Fibroblast of lung (primary cell): ENCODE measurements around the gene FAM210A. TPM values are rescaled to one million over a fixed set of nuclear protein-coding genes. Genes with fewer than 3 reads are reported as not detected.

ENCODE experiments used
- DNase-seq, 2 donors: peaks; one replicate each; pipeline versions ENCODE4 v3.0.0 to v3.0.0-alpha.2; 2010; ENCODE audit warnings: low read depth in 2 of 2
- H2AFZ ChIP-seq: 2 replicates; pipeline ENCODE4 v1.5.1; 2012; ENCODE audit warnings: low read length, control low read depth, inconsistent platforms
- H3K27ac ChIP-seq: 2 replicates; pipeline ENCODE4 v1.5.1; 2011; ENCODE audit warnings: low read length, control low read depth; ENCODE audit not compliant: insufficient read depth
- H3K27me3 ChIP-seq: 2 replicates; pipeline ENCODE4 v1.5.1; 2011; ENCODE audit warnings: mild to moderate bottlenecking, low read length; ENCODE audit not compliant: control insufficient read depth, insufficient read depth
- H3K36me3 ChIP-seq: 2 replicates; pipeline ENCODE4 v1.5.1; 2011; ENCODE audit warnings: low read length; ENCODE audit not compliant: control insufficient read depth, insufficient read depth
- H3K4me1 ChIP-seq: 2 replicates; pipeline ENCODE4 v1.5.1; 2011; ENCODE audit warnings: low read length; ENCODE audit not compliant: control insufficient read depth, insufficient read depth; ENCODE audit errors: extremely low read depth
- H3K4me2 ChIP-seq: 2 replicates; pipeline ENCODE4 v1.5.1; 2011; ENCODE audit warnings: low read length, control low read depth; ENCODE audit not compliant: insufficient read depth; ENCODE audit errors: extremely low read depth
- H3K4me3 ChIP-seq, 4 experiments: fragments of 200-600 bp in 1 of 4; sonication (generic) in 1 of 4; replicated peaks in 1 of 4; 2 replicates each; pipeline ENCODE4 v1.5.1; 2011 to 2016; ENCODE audit warnings: low read length in 4 of 4, low read depth in 3 of 4, mild to moderate bottlenecking in 3 of 4, control low read depth in 2 of 4, inconsistent platforms in 1 of 4, mixed read lengths in 1 of 4; ENCODE audit not compliant: insufficient read depth in 1 of 4; ENCODE audit errors: control extremely low read depth in 1 of 4
- H3K79me2 ChIP-seq: 2 replicates; pipeline ENCODE4 v1.5.1; 2012; ENCODE audit warnings: mild to moderate bottlenecking, low read length, inconsistent platforms; ENCODE audit not compliant: control insufficient read depth, insufficient read depth
- H3K9ac ChIP-seq: 2 replicates; pipeline ENCODE4 v1.5.1; 2011; ENCODE audit warnings: mild to moderate bottlenecking, low read length, control low read depth; ENCODE audit not compliant: insufficient read depth
- H3K9me3 ChIP-seq: 2 replicates; pipeline ENCODE4 v1.5.1; 2012; ENCODE audit warnings: low read depth, low read length; ENCODE audit not compliant: control insufficient read depth, insufficient read depth
- H4K20me1 ChIP-seq: 2 replicates; pipeline ENCODE4 v1.5.1; 2011; ENCODE audit warnings: low read length; ENCODE audit not compliant: control insufficient read depth, insufficient read depth; ENCODE audit errors: extremely low read depth
- CTCF ChIP-seq, 2 donors: IDR thresholded peaks in 1 of 2; conservative IDR thresholded peaks in 1 of 2; 1 replicate in 1 of 2; 2 replicates in 1 of 2; pipeline ENCODE4 v1.5.1; 2011 to 2012; ENCODE audit warnings: low read length in 2 of 2, control low read depth in 1 of 2, inconsistent platforms in 1 of 2, low read depth in 1 of 2, mild to moderate bottlenecking in 1 of 2
- EZH2 ChIP-seq: IDR thresholded peaks from 2 replicates; pipeline ENCODE4 v1.5.1; 2012; ENCODE audit warnings: low read length, control low read depth, mild to moderate bottlenecking; ENCODE audit errors: missing control alignments
- polyA plus RNA-seq, 2 donors: library from polyadenylated mRNA; depleted of rRNA in 1 of 2; stranded (reverse) in 1 of 2; unstranded in 1 of 2; fragments of >200 nt; gene quantifications; 2 replicates each; pipeline ENCODE4 v1.2.1, GENCODE V29; 2011 to 2012; ENCODE audit warnings: missing spikeins in 1 of 2
- total RNA-seq: library from RNA; depleted of rRNA; stranded (reverse); fragments of >200 nt; gene quantifications from 2 replicates; pipeline ENCODE4 v1.2.1, GENCODE V29; 2014

Gene FAM210A
- total and polyA plus RNA-seq, 2 donors (not counting 1 experiment from before 2014, with no cell fraction given) = 14.2 to 17.5 TPM

- Histone ChIP-seq H4K20me1 (no peaks in the 10 kb centered on the region), H3K9ac (no peak overlapping the region), H3K79me2 (no peaks in the 10 kb centered on the region), H3K27ac (no peak overlapping the region), H3K27me3 (no peaks in the 10 kb centered on the region), H3K4me1 (no peaks in the 10 kb centered on the region), H2AFZ (no peak overlapping the region), H3K36me3 (no peaks in the 10 kb centered on the region), H3K4me3 (no peak overlapping the region), H3K4me2 (no peak overlapping the region), H3K9me3 (no peaks in the 10 kb centered on the region)
- TF ChIP-seq EZH2 = no peak
- TF ChIP-seq CTCF (conservative IDR thresholded peaks at IDR 0.05 in 1 of 2, IDR thresholded peaks at IDR 0.05 in 1 of 2; ENCODE audit: low read depth in 1 of 2, low read length in 2 of 2) = no peak
- no peak for DNase-seq
Measured at GRCh38 chr18:13762690-13763439, 36.5 kb upstream of the FAM210A start.

GRCh38 chr18:13760047-13760446 lies 33.7 kb upstream of the FAM210A start:
- Histone ChIP-seq H3K27ac (no peak overlapping the region), H3K4me1 (no peaks in the 10 kb centered on the region), H3K27me3 (no peaks in the 10 kb centered on the region), H4K20me1 (no peaks in the 10 kb centered on the region), H3K4me2 (no peak overlapping the region), H3K79me2 (no peaks in the 10 kb centered on the region), H3K9me3 (no peaks in the 10 kb centered on the region), H2AFZ (no peak overlapping the region), H3K4me3 (no peak overlapping the region), H3K36me3 (peaks cover 2% of the 10 kb centered on the region), H3K9ac (no peak overlapping the region)
- DNase-seq = no peak
- no peak for TF ChIP-seq CTCF (conservative IDR thresholded peaks at IDR 0.05 in 1 of 2, IDR thresholded peaks at IDR 0.05 in 1 of 2; ENCODE audit: low read depth in 1 of 2, low read length in 2 of 2)
- no peak for TF ChIP-seq EZH2

GRCh38 chr18:13758622-13759021 lies 32.3 kb upstream of the FAM210A start:
- Histone ChIP-seq H3K79me2 (no peaks in the 10 kb centered on the region), H4K20me1 (no peaks in the 10 kb centered on the region), H2AFZ (no peak overlapping the region), H3K9me3 (no peaks in the 10 kb centered on the region), H3K4me1 (no peaks in the 10 kb centered on the region), H3K4me2 (no peak overlapping the region), H3K9ac (no peak overlapping the region), H3K27ac (no peak overlapping the region), H3K36me3 (peaks cover 2% of the 10 kb centered on the region), H3K27me3 (no peaks in the 10 kb centered on the region), H3K4me3 (no peak overlapping the region)
- no peak for TF ChIP-seq EZH2
- no peak for TF ChIP-seq CTCF (conservative IDR thresholded peaks at IDR 0.05 in 1 of 2, IDR thresholded peaks at IDR 0.05 in 1 of 2; ENCODE audit: low read depth in 1 of 2, low read length in 2 of 2)
- DNase-seq = no peak
